Measurements from ENCODE around the gene IER3.
"Not testable (repeated sequence)": the region's sequence is repeated elsewhere in the genome, so short reads cannot be mapped to it uniquely, and the experiment has no call there.

Gene IER3

GRCh38 chr6:30722280-30723112 lies 21.9 kb downstream of the IER3 start:
- DNase-seq: peak; percentile 48

- not testable (repeated sequence) for DNase-seq
Observed at GRCh38 chr6:30722025-30722279, 22.4 kb downstream of the IER3 start.

- DNase-seq: peak; percentile 70
Observed at GRCh38 chr6:30721198-30722024, 22.9 kb downstream of the IER3 start.

GRCh38 chr6:30720738-30721197 lies 23.6 kb downstream of the IER3 start:
- no peak for DNase-seq

GRCh38 chr6:30719791-30720737 lies 24.3 kb downstream of the IER3 start, which contains the start of gene TUBB:
TSS of gene TUBB (plus strand) at chr6:30720352. CDS start at chr6:30720507, 155 bp downstream.
- peak; percentile 96 for DNase-seq

GRCh38 chr6:30719356-30719755 lies 25.0 kb downstream of the IER3 start:
- DNase-seq: no peak

- DNase-seq: not testable (repeated sequence)
Observed at GRCh38 chr6:30717845-30718720, 26.3 kb downstream of the IER3 start.

GRCh38 chr6:30717129-30717844 lies 27.1 kb downstream of the IER3 start, which contains the start of gene MDC1:
TSS of gene MDC1 (minus strand) at chr6:30717281. CDS start at chr6:30715175, 2,106 bp downstream.
- DNase-seq: peak; percentile 98

GRCh38 chr6:30716879-30717128 lies 27.5 kb downstream of the IER3 start:
- no peak for DNase-seq

- DNase-seq: no peak
Observed at GRCh38 chr6:30714263-30714662, 30.1 kb downstream of the IER3 start.

- DNase-seq: no peak
Observed at GRCh38 chr6:30712441-30712945, 31.9 kb downstream of the IER3 start.

GRCh38 chr6:30711758-30712380 lies 32.5 kb downstream of the IER3 start:
- DNase-seq: no peak

- DNase-seq: no peak
Observed at GRCh38 chr6:30709101-30709868, 35.1 kb downstream of the IER3 start.

GRCh38 chr6:30707281-30707850 lies 37.0 kb downstream of the IER3 start:
- DNase-seq: no peak

GRCh38 chr6:30705620-30706019 lies 38.7 kb downstream of the IER3 start:
- no peak for DNase-seq

- no peak for DNase-seq
Observed at GRCh38 chr6:30703821-30704220, 40.5 kb downstream of the IER3 start.

- no peak for DNase-seq
Observed at GRCh38 chr6:30703011-30703410, 41.3 kb downstream of the IER3 start.

GRCh38 chr6:30700340-30700739 lies 44.0 kb downstream of the IER3 start:
- DNase-seq: no peak

- DNase-seq: no peak
Observed at GRCh38 chr6:30696432-30696831, 47.9 kb downstream of the IER3 start.
